Type B pancreatic cell (in vitro differentiated cells): ENCODE measurements around the gene METTL17. TPM values are rescaled to one million over a fixed set of nuclear protein-coding genes. Genes with fewer than 3 reads are reported as not detected.

ENCODE experiments used
- DNase-seq: peaks from one replicate; pipeline ENCODE4 v3.0.0; 2021; ENCODE audit warnings: mixed read lengths; ENCODE audit not compliant: unreplicated experiment; ENCODE audit errors: extremely low spot score
- H3K27ac Mint-ChIP-seq: 2 replicates; pipeline ENCODE4 v1.8.0; 2021; ENCODE audit warnings: mild to moderate bottlenecking, mixed read lengths
- H3K27me3 Mint-ChIP-seq: 2 replicates; pipeline ENCODE4 v1.8.0; 2021; ENCODE audit warnings: mixed read lengths
- H3K36me3 Mint-ChIP-seq: 2 replicates; pipeline ENCODE4 v1.8.0; 2021; ENCODE audit warnings: mixed read lengths
- H3K4me1 Mint-ChIP-seq: one replicate; pipeline ENCODE4 v1.8.0; 2021; ENCODE audit warnings: mixed read lengths; ENCODE audit not compliant: unreplicated experiment
- H3K4me3 Mint-ChIP-seq: 2 replicates; pipeline ENCODE4 v1.8.0; 2021; ENCODE audit warnings: mild to moderate bottlenecking, mixed read lengths
- H3K9me3 Mint-ChIP-seq: 2 replicates; pipeline ENCODE4 v1.8.0; 2021; ENCODE audit warnings: mixed read lengths
- CTCF ChIP-seq: fragments of 200-600 bp; sonication (generic); conservative IDR thresholded peaks from 2 replicates; pipeline ENCODE4 v1.5.0; 2021; ENCODE audit warnings: antibody characterized with exemption, mild to moderate bottlenecking
- total RNA-seq: library from RNA; stranded (reverse); gene quantifications from 2 replicates; pipeline ENCODE4 v1.2.1, GENCODE V29; 2021; ENCODE audit warnings: low replicate concordance

METTL17 gene
- total RNA-seq, 1 donor from 2014 or later = 88.1 TPM

DNA sequence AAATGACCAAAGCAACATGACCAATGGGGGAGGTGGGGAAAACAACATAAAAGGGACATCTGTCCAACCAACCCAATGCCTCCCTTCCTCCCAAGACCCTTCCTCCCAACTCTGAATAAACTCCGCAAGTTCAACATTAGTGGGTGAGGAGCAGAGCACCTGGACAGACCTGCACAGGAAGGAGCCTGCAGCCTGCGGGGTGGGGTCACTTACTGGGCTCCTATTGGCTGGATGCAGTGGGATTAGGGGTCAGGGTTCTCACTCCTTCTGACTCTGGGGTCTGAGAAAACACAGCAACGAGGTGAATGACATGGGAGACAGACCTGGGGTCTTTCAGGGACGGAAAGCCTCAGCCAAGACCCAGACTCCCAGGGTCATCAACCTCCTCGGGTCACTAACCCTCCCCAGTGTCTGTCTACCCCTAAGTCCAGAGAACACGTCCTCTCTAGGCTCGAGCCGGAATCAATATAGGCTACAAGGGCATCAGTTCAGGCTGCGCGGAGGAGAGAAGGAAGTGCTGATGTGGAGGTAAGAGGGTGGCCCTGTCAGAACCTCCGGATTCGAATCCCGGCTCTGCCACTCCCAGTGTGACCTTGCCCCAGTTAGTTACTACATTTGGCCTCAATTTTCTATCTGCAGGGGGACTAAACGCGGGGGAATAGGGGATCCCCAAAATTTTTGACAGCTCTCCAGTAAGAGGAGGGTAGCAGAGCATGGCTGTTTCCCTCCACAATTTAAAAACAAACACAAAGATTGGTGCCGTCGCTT lies 34.2 kb downstream of the METTL17 start:
- H3K27ac Mint-ChIP-seq = peak overlapping the region; percentile 88
- no peaks in the 10 kb centered on the region for H3K9me3 Mint-ChIP-seq
- DNase-seq = no peak
- TF ChIP-seq CTCF = no peak
- H3K4me3 Mint-ChIP-seq = peak overlapping the region; percentile 92
- H3K27me3 Mint-ChIP-seq = peaks cover 8% of the 10 kb centered on the region
- H3K4me1 Mint-ChIP-seq = peaks cover 26% of the 10 kb centered on the region
- H3K36me3 Mint-ChIP-seq = peaks cover 8% of the 10 kb centered on the region

GRCh38 chr14:21024585-21025370 lies 35.0 kb downstream of the METTL17 start, which contains the start of gene NDRG2:
NDRG2 (minus strand) TSS chr14:21025061; CDS start chr14:21023315, 1,746 bp downstream.
- peaks cover 8% of the 10 kb centered on the region for H3K36me3 Mint-ChIP-seq
- DNase-seq = peak; percentile 87
- peaks cover 26% of the 10 kb centered on the region for H3K4me1 Mint-ChIP-seq
- H3K27ac Mint-ChIP-seq = peak within 1 kb of the TSS; percentile 88
- H3K9me3 Mint-ChIP-seq = no peaks in the 10 kb centered on the region
- peaks cover 8% of the 10 kb centered on the region for H3K27me3 Mint-ChIP-seq
- H3K4me3 Mint-ChIP-seq = peak within 1 kb of the TSS; percentile 92
- TF ChIP-seq CTCF = no peak

DNA sequence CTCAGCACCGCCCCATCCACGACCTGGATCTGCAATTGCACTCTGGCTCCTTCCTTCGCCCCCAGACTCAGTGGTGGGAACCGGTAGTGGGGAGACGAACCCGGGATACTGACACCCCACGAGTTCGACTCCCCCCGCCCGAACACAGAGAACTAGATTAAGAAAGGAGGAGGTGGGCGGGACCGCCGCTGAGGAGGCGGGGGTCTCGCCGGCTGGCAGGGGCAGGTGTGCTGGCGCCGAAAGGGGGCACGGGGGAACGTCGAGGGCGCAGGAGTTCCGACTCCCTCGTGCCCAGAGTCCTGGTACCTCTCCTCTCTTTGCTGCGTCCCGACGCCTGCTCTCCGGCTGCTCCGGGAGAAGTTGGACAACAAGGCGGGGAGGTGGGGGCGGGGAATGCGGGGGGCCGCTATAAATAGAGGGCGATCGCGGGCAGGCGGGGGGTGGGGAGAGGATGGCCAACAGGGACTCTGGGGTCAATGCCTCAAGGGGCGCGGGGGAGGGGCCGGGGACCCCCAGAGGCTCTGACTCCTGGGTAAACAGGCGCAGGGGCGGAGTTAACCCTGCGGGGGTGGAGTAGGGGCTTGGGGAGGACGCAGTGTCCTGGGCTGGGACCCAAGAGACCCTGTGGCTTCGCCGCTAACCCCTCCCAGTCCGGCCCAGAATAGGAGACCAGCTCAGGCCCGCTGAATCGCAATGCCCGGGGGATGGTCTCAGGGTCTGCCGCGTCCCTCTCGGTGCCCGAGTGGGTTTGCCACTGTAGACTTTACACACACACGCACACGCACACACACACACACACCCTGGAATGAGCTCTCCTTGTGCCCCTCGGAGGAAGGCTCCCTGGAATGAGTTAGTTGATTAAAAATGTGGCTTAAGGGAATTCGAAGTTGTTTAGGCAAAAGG lies 35.8 kb downstream of the METTL17 start:
- DNase-seq = no peak
- peaks cover 8% of the 10 kb centered on the region for H3K36me3 Mint-ChIP-seq
- H3K9me3 Mint-ChIP-seq = no peaks in the 10 kb centered on the region
- H3K4me3 Mint-ChIP-seq = peak overlapping the region; percentile 91
- H3K27me3 Mint-ChIP-seq = peaks cover 8% of the 10 kb centered on the region
- H3K27ac Mint-ChIP-seq = peak overlapping the region; percentile 56
- peaks cover 25% of the 10 kb centered on the region for H3K4me1 Mint-ChIP-seq
- TF ChIP-seq CTCF = no peak

- H3K4me1 Mint-ChIP-seq = peaks cover 21% of the 10 kb centered on the region
- H3K27ac Mint-ChIP-seq = peak overlapping the region; percentile 61
- H3K27me3 Mint-ChIP-seq = peaks cover 8% of the 10 kb centered on the region
- no peaks in the 10 kb centered on the region for H3K9me3 Mint-ChIP-seq
- no peak for TF ChIP-seq CTCF
- peaks cover 4% of the 10 kb centered on the region for H3K36me3 Mint-ChIP-seq
- peak overlapping the region; percentile 91 for H3K4me3 Mint-ChIP-seq
- no peak for DNase-seq
Observed at GRCh38 chr14:21026274-21026987, 36.7 kb downstream of the METTL17 start.

GRCh38 chr14:21026988-21027315 lies 37.2 kb downstream of the METTL17 start:
- Mint-ChIP-seq H3K36me3 (peaks cover 4% of the 10 kb centered on the region), H3K9me3 (no peaks in the 10 kb centered on the region), H3K27me3 (peaks cover 8% of the 10 kb centered on the region), H3K27ac (peak overlapping the region; percentile 61), H3K4me1 (peaks cover 21% of the 10 kb centered on the region), H3K4me3 (peak overlapping the region; percentile 76)
- TF ChIP-seq CTCF = no peak
- no peak for DNase-seq
